Measurements from ENCODE around the gene SLC25A39.

GRCh38 chr17:44287651-44288050 lies 37.0 kb downstream of the SLC25A39 start:
- TF ChIP-seq POLR2A (IDR thresholded peaks at IDR 0.05), result no peak
- TF ChIP-seq CTCF (IDR thresholded peaks at IDR 0.05), result no peak

Data from Peyer's patch (tissue), 4 donors.